ENCODE data around the gene IL19.

DNA sequence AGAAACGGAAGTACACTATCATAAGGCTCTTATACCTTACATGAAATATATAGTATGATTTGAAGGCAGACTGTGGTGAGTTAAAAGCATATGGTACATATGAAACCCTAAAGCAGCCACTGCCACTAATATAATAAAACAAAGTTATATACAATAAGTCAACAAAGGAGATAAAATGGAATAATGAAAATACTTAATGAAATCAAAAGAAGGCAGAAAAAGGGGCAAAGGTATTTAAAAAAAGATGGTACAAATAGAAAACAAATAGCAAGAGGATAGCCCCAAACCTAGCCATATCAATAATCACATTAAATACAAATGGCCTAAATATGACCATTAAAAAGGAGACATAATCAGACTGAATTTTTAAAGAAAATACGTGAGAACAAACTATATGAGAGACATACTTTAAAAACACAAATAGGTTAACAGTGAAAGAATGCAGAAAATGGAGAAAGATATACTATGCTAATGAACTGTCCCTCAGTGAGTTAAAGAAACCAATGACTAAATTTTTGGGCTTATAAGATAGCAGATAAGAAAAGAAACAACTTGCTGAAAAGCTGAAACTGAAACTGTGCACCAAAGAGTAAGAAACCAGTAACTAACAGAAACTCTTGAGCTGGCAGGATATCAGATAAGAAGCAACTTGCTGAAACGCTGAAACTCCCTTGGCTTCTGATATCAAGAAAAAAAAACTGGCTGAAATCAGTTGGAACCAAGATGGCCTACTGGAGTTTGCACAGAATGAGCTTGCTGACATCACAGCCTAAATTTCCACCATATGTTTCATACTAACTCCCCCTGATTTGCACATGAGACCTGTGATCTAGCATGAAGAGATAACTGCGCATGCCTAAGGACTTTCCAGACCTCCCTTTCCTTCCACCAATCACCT is 46.1 kb downstream of the IL19 start:
- TF ChIP-seq, protein P1, sequence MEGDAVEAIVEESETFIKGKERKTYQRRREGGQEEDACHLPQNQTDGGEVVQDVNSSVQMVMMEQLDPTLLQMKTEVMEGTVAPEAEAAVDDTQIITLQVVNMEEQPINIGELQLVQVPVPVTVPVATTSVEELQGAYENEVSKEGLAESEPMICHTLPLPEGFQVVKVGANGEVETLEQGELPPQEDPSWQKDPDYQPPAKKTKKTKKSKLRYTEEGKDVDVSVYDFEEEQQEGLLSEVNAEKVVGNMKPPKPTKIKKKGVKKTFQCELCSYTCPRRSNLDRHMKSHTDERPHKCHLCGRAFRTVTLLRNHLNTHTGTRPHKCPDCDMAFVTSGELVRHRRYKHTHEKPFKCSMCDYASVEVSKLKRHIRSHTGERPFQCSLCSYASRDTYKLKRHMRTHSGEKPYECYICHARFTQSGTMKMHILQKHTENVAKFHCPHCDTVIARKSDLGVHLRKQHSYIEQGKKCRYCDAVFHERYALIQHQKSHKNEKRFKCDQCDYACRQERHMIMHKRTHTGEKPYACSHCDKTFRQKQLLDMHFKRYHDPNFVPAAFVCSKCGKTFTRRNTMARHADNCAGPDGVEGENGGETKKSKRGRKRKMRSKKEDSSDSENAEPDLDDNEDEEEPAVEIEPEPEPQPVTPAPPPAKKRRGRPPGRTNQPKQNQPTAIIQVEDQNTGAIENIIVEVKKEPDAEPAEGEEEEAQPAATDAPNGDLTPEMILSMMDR (IDR thresholded peaks at IDR 0.05; ENCODE audit: insufficient read depth, low read length, poor library complexity, severe bottlenecking): no peak
- TF ChIP-seq EZH2phosphoT487 (conservative IDR thresholded peaks at IDR 0.05; ENCODE audit: low read length): no peak
